Activated naive CD4-positive, alpha-beta T cell treated with anti-CD3 and anti-CD28 coated beads, Interleukin-2, amount 50 U/mL, for 16 hours (primary cell): Measurements from ENCODE around the gene DNAH9.

Source experiments
- DNase-seq: peaks from one replicate; pipeline ENCODE4 v3.0.0-alpha.2; 2020

The DNAH9 gene

DNA sequence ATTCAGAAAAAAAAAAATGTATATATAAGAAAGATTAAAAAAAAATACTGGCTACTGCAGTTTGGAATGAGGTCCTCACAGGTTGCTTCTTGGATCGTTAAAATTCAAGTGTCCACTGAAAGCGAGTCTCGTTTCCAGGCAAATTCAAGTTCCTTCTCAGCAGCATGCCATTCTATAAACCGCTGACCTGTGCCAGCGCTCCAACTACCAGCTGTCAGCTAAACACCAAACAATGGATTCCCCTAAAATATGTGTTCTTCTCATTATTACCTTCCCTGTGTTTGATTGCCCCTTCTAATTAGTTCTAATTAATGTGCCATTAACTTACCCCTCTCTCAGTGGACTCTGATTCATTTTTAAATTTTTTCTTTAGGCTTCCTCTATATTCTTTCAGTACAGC, 92.4 kb downstream of the DNAH9 start:
- DNase-seq: no peak

DNA sequence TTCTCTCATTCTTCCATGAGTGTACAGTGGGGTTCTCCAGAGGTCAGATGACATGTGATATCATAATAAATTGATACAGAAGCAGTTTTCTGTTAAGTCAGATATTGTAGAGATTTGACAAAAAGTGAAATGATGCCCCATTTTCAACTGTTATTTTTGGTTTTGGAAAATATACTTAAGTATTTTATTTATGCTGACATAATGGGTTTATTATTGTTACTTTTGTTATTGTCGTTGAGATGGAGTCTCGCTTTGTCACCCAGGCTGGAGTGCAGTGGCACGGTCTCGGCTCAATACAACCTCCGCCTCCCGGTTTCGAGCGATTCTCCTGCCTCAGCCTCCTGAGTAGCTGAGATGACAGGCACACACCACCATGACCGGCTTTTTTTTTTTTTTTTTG, 94.4 kb downstream of the DNAH9 start:
- no peak for DNase-seq

DNA sequence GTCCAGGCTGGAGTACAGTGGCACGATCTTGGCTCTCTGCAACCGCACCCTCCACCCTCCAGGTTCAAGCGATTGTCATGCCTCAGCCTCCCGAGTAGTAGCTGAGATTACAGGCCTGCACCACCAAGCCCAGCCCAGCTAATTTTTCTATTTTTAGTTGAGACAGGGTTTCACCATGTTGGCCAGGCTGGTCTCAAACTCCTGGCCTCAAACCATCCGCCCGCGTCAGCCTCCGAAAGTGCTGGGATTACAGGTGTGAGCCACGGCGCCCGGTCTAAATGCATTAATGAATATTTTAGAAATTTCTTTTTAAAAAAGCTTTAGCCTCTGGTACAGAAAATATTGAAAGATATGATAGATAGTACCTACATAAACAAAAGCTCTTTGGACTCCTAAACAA, 95.0 kb downstream of the DNAH9 start:
- no peak for DNase-seq

DNA sequence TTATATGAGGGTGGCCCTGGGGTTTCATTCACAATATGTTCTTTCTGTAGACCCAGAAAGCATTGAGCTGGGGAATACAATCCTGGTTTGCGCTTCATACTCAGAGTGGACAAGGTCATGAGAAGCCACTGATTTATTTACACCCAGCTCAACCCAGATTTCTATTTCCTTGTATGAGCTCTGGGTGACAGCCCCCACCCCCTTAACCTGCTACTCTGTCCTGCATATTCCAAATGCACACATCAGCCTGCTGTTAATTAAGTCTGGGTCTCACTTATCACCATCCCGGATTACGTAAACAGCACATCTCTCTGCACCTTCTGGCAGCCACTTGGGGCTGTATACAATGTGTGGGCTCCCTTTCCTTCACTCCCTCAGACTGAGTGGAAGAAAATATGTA, 102.4 kb downstream of the DNAH9 start:
- no peak for DNase-seq

DNA sequence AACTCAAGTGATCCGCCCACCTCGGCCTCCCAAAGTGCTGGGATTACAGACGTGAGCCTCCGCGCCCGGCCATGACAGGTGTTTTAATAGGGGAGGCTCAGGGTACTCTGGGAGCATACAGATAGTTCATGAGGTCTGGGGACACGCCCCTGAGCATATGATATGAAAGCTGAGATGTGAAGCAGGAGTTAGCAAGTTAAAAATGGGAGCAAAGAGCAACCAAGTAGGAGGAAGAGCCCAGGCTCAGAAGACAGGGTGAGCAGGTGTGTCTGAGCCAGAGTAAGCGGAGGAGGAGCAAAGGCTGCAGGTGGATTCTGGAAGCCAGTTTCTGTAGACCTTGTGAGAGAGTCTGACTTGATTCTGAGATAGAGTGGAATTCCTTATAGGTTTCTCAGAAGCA, 103.6 kb downstream of the DNAH9 start:
- DNase-seq: no peak

DNA sequence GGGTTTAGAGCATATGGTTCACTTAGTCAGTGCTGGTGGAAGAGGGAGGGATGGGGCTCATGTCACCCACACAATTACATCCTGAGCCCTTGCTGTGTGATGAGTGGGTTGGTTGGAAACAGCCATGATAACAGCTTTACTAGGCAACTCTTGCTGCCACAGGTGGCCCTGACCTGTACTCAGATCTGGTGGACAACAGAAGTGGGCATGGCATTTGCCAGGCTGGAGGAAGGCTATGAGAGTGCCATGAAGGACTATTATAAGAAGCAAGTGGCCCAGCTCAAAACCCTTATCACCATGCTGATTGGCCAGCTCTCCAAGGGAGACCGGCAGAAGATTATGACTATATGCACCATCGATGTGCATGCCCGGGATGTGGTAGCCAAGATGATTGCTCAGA, 105.8 kb downstream of the DNAH9 start:
- DNase-seq: no peak

DNA sequence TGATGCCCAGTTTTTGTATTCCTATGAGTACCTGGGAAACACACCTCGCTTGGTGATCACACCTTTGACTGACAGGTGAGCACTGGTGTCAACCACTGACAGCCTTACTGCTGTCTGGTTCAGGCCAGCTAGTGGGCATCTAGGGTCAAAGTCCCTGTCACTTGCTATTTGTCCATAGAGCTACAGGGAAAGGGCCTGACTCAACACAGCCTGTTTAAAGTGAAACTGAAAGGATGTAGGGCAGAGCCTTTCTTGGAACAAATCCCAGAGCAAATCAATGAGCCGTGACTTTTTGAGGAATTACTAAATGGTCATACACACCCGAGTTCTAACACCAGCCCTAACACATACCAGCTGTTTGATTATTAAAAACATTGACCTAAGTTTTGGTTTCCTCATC, 106.8 kb downstream of the DNAH9 start:
- DNase-seq: no peak

DNA sequence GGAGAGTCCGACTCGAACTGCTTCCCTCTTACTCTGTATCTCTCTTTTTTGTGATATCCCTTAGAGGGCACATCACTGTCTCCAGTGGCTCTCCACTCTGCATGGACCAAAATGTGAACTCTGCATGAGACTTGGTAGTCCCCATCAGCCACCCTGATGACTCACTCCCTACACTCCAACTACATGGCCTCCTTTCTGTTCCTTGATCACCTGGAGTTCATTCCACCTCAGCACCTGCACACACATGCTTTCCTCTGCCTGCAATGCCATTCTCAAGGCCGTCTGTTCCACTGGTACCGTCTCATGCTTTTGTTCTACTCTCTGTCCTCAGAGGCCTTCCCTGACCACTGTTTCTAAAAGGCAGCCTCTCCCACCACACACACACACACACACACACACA, 109.3 kb downstream of the DNAH9 start:
- no peak for DNase-seq

DNA sequence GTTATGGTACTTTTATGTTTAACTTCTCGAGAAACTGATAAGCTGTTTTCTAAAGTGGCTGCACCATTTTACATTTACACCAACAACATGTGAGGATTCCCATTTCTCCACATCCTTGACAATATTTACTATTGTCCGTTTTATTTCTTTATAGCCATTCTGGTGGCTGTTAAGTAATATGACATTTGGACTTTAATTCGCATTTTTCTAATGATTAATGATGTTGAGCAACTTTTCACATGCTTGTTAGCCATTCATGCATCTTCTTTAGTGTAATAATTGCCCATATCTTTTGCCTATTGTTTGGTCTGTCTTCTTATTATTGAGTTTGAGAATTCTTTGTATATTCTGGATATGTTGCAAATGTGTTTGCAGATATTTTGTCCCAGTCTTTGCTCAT, 114.2 kb downstream of the DNAH9 start:
- DNase-seq: no peak

DNA sequence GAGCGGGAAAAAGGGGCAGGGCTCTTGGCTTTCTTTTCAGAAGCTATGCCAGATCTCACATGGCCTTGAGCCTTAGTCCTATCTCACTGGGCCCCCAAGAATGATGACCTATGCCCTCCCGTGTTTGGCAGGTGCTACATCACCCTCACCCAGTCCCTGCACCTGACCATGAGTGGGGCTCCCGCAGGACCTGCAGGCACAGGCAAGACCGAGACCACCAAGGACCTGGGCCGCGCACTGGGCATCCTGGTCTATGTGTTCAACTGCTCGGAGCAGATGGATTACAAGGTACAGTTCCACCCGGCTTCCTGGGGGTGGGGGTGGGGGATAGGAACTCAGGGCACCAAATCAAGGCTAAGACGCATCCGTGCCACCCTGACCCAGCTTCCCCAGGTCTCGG, 120.9 kb downstream of the DNAH9 start:
- DNase-seq: no peak

DNA sequence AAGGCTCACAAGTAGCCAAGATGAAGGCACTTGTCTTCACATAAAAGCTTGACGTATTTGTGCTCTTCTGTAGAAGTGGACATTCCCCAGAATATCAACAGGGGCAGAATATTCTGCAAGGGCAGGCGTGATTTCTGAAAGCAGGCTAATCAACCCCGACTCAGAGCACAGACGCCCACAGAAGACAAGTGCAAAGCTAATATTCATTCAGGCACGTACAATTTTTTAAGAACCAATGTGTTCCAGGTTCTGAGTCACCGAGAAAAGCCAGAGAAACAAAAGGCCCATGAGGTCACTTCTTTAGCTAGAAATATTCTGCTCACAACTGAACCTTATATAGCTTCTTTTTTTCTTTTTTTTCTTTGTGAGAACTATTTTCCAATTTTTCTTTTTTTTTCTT, 121.6 kb downstream of the DNAH9 start:
- DNase-seq: no peak

DNA sequence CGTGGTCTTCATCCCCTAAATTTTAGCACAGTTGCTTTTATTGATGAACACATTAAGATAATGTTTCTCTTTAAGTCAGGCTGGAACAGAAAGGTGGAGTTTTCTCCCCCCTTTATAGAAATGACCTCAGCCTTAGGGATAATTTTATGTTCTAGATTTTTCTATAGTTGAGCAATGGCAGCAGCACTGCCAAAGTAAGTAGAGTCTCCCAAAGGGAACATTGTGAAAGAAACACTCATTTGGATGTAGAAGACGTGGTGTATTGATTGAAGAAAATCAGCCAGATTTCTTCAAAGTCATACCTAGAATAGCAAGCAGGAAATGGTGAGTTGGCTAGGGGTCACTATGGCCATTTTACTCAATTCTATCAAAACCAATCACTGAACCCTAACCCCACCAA, 122.5 kb downstream of the DNAH9 start:
- no peak for DNase-seq

DNA sequence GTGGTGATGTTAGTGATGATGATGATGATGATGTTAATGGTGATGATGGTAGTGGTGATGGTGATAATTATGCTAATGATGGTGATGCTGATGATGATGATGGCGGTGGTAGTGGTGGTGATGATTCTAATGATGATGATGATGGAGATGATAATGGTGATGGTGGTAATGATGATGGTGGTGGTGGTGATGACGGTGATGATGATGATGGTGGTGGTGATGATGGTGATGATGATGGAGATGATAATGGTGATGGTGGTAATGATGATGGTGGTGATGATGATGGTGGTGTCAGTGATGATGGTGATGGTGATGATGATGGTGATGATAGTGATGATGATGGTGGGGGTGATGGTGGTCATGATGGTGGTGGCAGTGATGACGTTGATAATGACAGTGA, 132.5 kb downstream of the DNAH9 start:
- DNase-seq: no peak

DNA sequence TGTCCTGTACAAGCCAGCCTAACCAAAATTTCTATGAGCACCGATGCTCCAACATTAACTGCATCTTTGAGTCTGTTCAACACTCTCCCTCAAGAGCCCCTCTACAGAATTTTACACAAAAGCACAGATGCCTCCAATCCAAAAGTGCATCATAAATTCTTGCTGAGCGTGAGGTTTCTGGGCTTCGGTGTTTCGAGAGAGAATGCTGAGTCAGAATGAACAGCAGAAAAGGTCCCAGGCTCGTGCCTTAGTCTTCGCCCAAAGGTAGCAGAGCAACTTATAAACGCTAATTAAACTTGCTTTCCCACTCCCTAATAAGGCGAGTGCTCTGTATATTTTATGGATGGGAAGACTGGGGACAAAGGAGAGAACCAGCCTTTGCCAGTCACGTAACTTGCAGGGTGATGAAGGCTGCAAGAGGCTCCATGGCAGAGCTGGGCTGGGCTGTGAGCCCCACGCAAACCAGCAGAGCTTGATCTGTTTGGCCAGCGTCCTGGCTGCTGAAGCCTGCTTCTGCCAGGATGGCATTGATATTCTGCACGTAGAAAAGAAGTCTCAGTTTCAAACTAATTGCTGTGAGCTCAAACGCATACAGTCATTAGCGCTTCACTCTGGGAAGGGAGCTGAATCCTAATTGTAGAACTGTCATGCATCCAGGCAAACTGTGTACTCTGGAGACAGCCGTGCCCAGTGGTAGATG, 138.5 kb downstream of the DNAH9 start:
- no peak for DNase-seq

DNA sequence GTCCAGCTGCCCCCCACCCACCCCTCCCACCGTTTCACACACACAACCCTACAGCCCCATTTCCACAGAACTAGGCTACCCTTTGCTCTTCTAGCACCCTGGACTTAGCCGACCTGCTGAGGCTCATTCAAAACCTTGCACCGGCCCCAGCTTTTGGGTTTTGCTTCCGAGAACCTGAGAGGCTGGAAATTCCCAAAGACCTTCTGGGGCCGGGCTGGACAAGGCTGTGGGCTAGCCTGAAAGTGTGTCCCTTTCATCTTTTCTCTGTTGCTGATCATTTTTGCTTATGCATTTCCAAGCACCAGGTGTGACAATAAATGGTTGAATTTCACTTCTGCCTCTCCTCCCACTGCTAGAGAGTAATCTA, 139.0 kb downstream of the DNAH9 start:
- no peak for DNase-seq

DNA sequence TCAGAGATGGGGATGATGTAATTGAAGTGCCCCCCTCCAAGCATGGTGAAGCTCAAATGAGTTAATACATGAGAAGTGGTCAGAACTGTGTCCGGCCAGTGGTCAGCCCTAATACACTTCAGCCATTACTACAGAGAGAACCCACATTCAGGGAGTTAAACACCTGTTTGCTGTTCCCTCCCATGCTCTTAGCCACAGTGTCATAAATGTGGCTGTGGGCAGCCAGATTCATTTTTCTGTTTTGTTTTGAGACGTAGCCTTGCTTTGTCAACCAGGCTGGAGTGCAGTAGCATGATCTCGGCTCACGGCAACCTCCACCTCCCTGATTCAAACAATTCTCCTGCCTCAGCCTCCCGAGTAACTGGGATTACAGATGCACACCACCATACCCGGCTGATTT, 139.9 kb downstream of the DNAH9 start:
- no peak for DNase-seq

DNA sequence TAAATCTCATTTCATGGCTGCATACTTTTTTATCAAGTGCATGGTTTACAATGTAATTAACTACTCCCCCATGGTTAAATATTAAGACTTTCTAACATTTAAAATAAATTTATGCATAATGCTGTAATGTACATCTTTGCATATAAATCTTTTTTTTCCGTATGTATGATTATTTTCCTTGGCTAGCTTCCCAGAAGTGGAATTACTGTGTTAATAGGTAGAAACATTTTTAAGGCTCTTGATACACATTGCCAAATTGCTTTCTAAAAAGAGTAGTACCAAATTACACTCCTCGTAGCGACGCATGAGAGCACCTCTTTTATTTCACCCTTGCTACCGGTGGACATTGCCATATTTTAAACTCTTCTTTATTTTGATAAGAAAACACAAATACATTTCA, 141.1 kb downstream of the DNAH9 start:
- DNase-seq: no peak

DNA sequence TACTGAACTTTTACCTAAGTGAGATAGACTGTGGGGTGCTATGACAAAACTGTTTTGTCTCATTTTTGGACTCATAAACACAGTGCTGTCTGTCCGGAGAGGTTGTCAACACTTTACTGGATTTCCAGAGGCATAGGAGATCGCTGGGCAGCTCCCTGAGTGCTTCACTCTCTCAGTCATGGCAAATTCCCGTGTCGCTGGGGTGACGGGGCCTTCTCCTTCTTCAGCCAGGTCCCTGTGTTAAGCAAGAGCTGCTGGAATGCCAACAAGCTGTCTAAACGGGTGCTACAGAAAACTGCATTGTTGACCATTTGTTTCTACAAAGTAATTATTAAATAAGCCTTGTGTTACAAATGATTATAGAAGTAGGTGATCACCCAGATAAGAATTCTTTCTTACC, 141.6 kb downstream of the DNAH9 start:
- no peak for DNase-seq

DNA sequence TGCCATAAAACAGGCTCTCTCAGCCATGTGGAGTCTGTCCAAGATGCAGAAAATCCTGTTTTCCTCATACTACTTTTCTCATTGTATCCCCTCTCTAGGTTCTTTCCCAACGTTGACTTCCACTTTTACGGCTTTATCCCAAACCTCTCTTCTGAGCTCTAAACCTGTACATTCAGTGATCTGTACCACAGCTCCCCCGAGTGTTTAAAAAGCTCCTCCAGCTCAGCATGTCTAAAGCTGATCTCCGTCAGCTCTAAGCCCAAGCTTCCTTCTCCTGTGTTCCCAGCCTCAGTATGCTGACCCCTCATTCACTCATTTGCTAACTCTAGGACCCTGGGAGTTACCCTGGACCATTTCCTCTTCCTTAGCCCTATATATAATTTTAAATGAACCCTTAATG, 144.6 kb downstream of the DNAH9 start:
- DNase-seq: no peak

DNA sequence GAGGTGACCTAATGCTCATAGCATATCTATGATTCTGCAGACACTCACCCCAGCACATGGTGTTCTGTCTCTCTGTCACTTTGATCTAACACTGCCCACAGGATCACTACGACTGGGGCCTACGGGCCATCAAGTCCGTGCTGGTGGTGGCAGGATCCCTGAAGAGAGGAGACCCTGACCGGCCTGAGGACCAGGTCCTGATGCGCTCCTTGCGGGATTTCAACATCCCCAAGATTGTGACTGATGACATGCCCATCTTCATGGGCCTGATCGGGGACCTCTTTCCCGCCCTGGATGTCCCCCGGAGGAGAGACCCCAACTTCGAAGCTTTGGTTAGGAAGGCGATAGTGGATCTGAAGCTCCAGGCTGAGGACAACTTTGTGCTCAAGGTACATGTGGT, 146.4 kb downstream of the DNAH9 start:
- no peak for DNase-seq

DNA sequence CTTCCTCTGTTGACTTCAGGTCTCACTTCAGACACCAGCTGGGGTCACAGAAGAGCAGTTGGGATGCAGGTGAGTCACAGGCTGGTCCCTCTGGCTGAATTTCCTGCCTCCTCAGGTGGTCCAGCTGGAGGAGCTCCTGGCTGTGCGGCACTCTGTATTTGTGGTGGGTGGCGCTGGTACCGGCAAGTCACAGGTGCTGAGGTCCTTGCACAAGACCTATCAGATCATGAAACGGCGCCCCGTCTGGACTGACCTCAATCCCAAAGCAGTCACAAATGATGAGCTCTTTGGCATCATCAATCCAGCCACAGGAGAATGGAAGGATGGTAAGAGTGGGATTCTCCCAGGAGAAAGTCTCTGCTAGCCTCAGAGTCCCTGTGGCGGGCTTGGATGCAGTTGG, 149.2 kb downstream of the DNAH9 start:
- no peak for DNase-seq

DNA sequence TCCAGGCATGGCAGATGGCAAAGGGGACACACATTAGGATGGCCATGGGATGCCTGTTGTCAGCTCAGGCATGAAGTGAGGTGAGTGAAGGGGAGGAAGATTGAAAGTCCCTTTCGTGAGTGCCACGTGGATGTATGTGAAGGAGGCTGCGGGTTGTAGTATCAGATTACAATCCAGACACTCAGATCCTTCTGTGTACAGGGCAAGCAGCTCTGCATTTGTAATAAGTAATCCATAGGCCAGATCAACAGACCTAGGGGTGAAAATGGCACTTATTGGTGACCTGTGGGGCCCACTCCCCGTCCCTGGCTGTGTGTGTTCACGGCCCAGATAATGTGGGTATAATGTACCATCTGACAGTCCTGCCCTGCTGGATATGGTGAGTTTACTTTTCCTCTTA, 159.5 kb downstream of the DNAH9 start:
- no peak for DNase-seq

DNA sequence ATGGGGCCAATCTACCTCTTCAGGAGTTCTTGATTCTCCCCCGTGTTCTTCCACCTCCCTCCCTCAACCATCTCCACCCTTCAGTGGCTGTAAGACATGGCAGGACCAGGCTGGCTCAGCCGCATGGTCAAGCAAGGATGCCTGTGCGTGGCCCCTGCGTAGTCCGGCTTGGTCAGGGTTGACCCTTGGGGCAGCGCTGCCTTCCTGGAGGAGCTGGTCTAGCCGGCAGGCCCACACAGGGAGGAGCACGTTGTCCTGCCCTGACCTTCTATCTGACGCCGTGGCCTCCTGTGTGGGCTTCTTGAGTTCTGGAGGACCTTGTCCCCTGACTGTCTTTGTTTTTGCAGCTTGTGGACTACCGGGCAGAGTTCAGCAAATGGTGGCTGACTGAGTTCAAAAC, 169.8 kb downstream of the DNAH9 start:
- DNase-seq: no peak

DNA sequence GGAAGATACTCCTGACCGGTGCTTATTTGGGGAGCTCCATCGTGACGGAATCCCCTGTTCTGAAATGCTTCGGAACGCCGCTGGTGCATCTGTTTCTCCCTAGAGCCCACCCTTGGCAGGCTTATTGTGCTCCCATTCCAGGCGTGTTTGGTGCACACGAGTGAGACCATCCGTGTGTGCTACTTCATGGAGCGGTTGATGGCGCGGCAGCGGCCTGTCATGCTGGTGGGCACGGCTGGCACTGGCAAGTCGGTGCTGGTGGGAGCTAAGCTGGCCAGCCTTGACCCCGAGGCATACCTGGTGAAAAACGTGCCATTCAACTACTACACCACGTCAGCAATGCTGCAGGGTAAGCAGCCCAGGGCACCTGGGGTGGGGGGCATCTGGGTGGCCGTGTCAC, 170.7 kb downstream of the DNAH9 start:
- DNase-seq: no peak

DNA sequence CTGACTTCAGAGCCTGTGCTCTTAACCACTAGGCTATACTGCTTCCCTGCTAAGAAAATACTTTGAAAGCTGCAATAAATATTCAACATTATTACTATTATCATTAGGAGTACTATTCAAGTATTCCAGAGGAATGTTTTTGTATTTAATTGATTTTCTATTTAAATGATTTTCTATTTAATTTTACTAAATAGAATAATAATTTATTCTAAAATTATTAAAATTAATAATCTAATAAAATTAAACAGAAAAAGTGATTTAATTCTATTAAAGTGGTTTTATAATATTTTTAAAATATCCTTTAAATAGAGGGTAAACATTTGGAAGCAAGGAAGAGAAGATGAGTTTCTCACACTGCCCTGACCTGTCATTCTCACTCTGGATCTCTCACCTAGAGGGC, 173.8 kb downstream of the DNAH9 start:
- no peak for DNase-seq

DNA sequence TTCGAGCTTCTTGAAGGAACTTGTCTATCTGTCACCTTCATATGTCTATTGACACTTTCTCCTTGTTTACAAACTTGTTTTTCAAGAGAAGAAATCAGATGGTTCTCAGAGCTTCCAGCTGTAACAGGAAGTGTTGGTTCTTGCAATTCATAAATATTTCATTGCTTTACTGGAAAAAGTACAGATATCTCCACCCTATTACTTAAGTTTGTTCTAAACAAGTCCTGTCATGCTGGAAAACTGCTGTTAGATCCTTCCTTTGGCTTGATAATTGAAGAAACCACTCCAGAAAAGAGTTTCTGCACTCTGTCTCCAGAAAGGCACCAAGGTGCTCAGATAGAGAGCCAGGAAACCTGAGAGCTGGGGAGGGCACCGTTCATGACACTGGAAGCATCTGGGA, 181.6 kb downstream of the DNAH9 start:
- DNase-seq: no peak
